ENCODE data around the gene DGAT2. TPM values are rescaled to one million over a fixed set of nuclear protein-coding genes. Genes with fewer than 3 reads are reported as not detected.
A peak's percentile ranks its signal among the peaks of the same experiment; 100 is the strongest.

DGAT2 gene
- total RNA-seq, 2 experiments from 2014 or later = 0.19 to 0.25 TPM

GRCh38 chr11:75775056-75775455 is 6.5 kb downstream of the DGAT2 start:
- Mint-ChIP-seq H3K27me3 (peaks cover 4% of the 10 kb centered on the region), H3K4me1 (ENCODE audit: low read depth) (peaks cover 2% of the 10 kb centered on the region), H3K9me3 (no peaks in the 10 kb centered on the region), H3K4me3 (no peak overlapping the region), H3K36me3 (ENCODE audit: low read depth) (no peaks in the 10 kb centered on the region), H3K27ac (no peak overlapping the region)
- Histone ChIP-seq H3K4me1 (ENCODE audit: insufficient read depth, low read length) (peaks cover 21% of the 10 kb centered on the region), H3K9me3 (ENCODE audit: control insufficient read depth in 1 of 2, insufficient read depth in 1 of 2, low read length in 2 of 2) (no peaks in the 10 kb centered on the region), H3K4me3 (ENCODE audit: low read length) (no peak overlapping the region), H3K27ac (ENCODE audit: low read depth in 1 of 2, low read length in 2 of 2) (no peak overlapping the region), H3K36me3 (ENCODE audit: insufficient read depth, low read length) (no peaks in the 10 kb centered on the region), H3K27me3 (ENCODE audit: control insufficient read depth in 1 of 2, insufficient read depth in 2 of 2, low read length in 2 of 2) (peaks cover 0 to 3% of the 10 kb centered on the region in 2 experiments)
- ATAC-seq (ENCODE audit: poor library complexity) (no peak), DNase-seq (no peak)
- intact Hi-C loops (cut with DNase I, micrococcal nuclease) = no loop called here
- TF ChIP-seq, protein P1, sequence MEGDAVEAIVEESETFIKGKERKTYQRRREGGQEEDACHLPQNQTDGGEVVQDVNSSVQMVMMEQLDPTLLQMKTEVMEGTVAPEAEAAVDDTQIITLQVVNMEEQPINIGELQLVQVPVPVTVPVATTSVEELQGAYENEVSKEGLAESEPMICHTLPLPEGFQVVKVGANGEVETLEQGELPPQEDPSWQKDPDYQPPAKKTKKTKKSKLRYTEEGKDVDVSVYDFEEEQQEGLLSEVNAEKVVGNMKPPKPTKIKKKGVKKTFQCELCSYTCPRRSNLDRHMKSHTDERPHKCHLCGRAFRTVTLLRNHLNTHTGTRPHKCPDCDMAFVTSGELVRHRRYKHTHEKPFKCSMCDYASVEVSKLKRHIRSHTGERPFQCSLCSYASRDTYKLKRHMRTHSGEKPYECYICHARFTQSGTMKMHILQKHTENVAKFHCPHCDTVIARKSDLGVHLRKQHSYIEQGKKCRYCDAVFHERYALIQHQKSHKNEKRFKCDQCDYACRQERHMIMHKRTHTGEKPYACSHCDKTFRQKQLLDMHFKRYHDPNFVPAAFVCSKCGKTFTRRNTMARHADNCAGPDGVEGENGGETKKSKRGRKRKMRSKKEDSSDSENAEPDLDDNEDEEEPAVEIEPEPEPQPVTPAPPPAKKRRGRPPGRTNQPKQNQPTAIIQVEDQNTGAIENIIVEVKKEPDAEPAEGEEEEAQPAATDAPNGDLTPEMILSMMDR (IDR thresholded peaks at IDR 0.05) = no peak
- POLR2A ChIA-PET = no interaction called here
- CTCF ChIA-PET = no interaction called here

DNA sequence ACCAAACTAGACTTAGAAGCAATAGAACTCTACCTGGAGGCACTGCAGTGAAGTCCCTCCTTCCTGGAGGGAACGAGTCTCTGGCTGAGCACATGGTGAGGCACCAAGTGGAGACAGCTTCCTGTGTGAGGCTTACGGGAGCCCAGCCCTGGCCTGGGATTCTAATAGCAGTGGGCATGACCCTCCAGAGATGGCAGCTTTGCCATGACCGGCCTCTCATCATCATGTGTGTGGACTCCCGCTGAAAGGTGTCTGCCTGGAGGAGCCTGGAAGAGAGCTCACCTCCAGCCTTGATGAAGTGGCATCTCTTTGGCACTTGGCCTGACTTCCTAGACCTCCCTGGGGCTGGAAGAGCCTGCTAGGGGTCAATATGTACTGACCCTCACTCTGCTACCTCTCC is 8.0 kb downstream of the DGAT2 start:
- Histone ChIP-seq H3K4me3 (ENCODE audit: low read length) (no peak overlapping the region), H3K4me1 (ENCODE audit: insufficient read depth, low read length) (peaks cover 21% of the 10 kb centered on the region), H3K27ac (ENCODE audit: low read depth in 1 of 2, low read length in 2 of 2) (no peak overlapping the region), H3K36me3 (ENCODE audit: insufficient read depth, low read length) (no peaks in the 10 kb centered on the region), H3K27me3 (ENCODE audit: control insufficient read depth in 1 of 2, insufficient read depth in 2 of 2, low read length in 2 of 2) (no peaks in the 10 kb centered on the region), H3K9me3 (ENCODE audit: control insufficient read depth in 1 of 2, insufficient read depth in 1 of 2, low read length in 2 of 2) (no peaks in the 10 kb centered on the region)
- ChIA-PET CTCF (no interaction called here), POLR2A (no interaction called here)
- no peaks in the 10 kb centered on the region for H3K4me1 Mint-ChIP-seq (ENCODE audit: low read depth)
- no peak for ATAC-seq (ENCODE audit: poor library complexity)
- DNase-seq = no peak
- no peaks in the 10 kb centered on the region for H3K36me3 Mint-ChIP-seq (ENCODE audit: low read depth)
- intact Hi-C loops (cut with DNase I, micrococcal nuclease) = no loop called here
- no peak overlapping the region for H3K27ac Mint-ChIP-seq
- TF ChIP-seq, protein P1 (IDR thresholded peaks at IDR 0.05) = no peak
- no peaks in the 10 kb centered on the region for H3K9me3 Mint-ChIP-seq
- no peak overlapping the region for H3K4me3 Mint-ChIP-seq
- no peaks in the 10 kb centered on the region for H3K27me3 Mint-ChIP-seq

DNA sequence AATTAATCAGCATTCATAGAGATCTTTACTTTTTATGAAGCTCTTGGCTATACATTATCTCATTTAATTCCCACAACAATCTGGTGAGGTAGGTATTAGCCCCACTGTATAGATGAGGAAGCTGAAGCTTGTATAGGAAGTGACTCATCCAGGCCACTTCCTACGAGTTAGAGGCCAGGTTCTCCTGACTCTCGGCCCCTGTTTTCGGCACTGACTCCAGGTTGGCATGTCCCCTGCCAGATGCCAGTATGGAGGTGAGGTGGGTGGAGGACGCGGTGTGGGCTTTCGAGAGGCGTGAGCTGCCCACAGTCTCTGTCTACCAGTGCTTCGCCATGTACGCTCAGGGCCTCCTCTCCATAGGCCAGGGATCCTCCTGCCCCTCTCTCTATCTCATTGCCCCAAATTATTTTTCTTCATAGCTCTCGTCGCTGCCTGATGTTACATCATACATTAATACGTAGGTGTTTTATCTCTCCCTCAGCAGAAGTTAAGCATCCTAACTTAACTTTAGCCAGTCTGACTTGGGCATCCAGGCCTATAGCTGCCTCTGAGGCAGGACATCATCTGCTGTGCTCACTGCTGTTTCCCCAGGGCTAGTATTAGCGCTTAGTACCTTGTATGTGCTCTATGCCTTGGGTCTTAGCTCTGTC is 9.0 kb downstream of the DGAT2 start:
- H3K27ac Mint-ChIP-seq = no peak overlapping the region
- intact Hi-C loops (cut with DNase I, micrococcal nuclease) = no loop called here

More for the DNA sequence above, 9.0 kb downstream of the DGAT2 start:
- ATAC-seq (ENCODE audit: poor library complexity) (no peak), DNase-seq (peak in 2 of 14 experiments; percentile 48 to 50)
- no peaks in the 10 kb centered on the region for H3K36me3 ChIP-seq (ENCODE audit: insufficient read depth, low read length)
- H3K9me3 Mint-ChIP-seq = no peaks in the 10 kb centered on the region
- H3K9me3 ChIP-seq (ENCODE audit: control insufficient read depth in 1 of 2, insufficient read depth in 1 of 2, low read length in 2 of 2) = no peaks in the 10 kb centered on the region
- H3K36me3 Mint-ChIP-seq (ENCODE audit: low read depth) = no peaks in the 10 kb centered on the region
- peaks cover 18% of the 10 kb centered on the region for H3K4me1 ChIP-seq (ENCODE audit: insufficient read depth, low read length)
- H3K27me3 Mint-ChIP-seq = no peaks in the 10 kb centered on the region
- no peaks in the 10 kb centered on the region for H3K4me1 Mint-ChIP-seq (ENCODE audit: low read depth)
- H3K4me3 ChIP-seq (ENCODE audit: low read length) = no peak overlapping the region
- TF ChIP-seq, protein P1 (IDR thresholded peaks at IDR 0.05) = no peak
- H3K4me3 Mint-ChIP-seq = no peak overlapping the region
- no peak overlapping the region for H3K27ac ChIP-seq (ENCODE audit: low read depth in 1 of 2, low read length in 2 of 2)
- H3K27me3 ChIP-seq (ENCODE audit: control insufficient read depth in 1 of 2, insufficient read depth in 2 of 2, low read length in 2 of 2) = no peaks in the 10 kb centered on the region
- ChIA-PET POLR2A (no interaction called here), CTCF (interaction anchor here (0.6 kb wide), 1 partner anchor 49 kb away, joined by 3 read pairs; no protein-coding TSS in a partner anchor)
